ENCODE data around the gene SGMS1. TPM values are rescaled to one million over a fixed set of nuclear protein-coding genes. Genes with fewer than 3 reads are reported as not detected.

Gene SGMS1
- total RNA-seq, 1 donor, result 68.0 TPM

DNA sequence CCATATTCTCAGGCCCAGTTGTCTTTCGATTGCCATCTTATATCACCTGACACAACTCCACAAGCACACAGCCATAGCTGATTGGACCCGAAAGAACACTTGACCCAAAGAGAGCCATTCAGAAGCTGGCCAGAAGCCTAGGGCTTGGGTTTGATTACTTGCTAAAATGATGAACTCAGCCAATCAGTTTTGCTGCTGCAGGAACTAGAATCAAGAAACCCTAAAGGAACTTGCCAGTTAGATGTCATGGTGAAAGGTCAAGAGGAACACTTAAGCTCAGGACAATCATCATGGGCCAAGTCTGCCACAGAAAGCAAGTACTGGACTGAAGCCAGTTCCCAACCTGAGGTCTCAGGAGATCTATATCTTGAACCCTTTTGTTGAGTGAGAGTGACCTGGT lies 150.0 kb downstream of the SGMS1 start:
- no peaks in the 10 kb centered on the region for H3K27me3 ChIP-seq (ENCODE audit: insufficient read depth, low read length)
- no peaks in the 10 kb centered on the region for H3K9me3 ChIP-seq (ENCODE audit: low read depth, low read length)
- peaks cover 19% of the 10 kb centered on the region for H3K4me1 ChIP-seq (ENCODE audit: insufficient read depth, low read length)
- H4K20me1 ChIP-seq (ENCODE audit: insufficient read depth, low read length), result no peaks in the 10 kb centered on the region
- no peaks in the 10 kb centered on the region for H3K79me2 ChIP-seq (ENCODE audit: insufficient read depth, low read length)
- no peak for DNase-seq (ENCODE audit: insufficient read length, low spot score, missing footprints)
- no peak overlapping the region for H3K4me2 ChIP-seq (ENCODE audit: insufficient read depth, low read length)
- no peak overlapping the region for H3K27ac ChIP-seq (ENCODE audit: low read depth, low read length)
- no peak overlapping the region for H3K4me3 ChIP-seq (ENCODE audit: insufficient read depth, low read length)
- no peak overlapping the region for H2AFZ ChIP-seq (ENCODE audit: low read length)
- TF ChIP-seq, protein P1, sequence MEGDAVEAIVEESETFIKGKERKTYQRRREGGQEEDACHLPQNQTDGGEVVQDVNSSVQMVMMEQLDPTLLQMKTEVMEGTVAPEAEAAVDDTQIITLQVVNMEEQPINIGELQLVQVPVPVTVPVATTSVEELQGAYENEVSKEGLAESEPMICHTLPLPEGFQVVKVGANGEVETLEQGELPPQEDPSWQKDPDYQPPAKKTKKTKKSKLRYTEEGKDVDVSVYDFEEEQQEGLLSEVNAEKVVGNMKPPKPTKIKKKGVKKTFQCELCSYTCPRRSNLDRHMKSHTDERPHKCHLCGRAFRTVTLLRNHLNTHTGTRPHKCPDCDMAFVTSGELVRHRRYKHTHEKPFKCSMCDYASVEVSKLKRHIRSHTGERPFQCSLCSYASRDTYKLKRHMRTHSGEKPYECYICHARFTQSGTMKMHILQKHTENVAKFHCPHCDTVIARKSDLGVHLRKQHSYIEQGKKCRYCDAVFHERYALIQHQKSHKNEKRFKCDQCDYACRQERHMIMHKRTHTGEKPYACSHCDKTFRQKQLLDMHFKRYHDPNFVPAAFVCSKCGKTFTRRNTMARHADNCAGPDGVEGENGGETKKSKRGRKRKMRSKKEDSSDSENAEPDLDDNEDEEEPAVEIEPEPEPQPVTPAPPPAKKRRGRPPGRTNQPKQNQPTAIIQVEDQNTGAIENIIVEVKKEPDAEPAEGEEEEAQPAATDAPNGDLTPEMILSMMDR (IDR thresholded peaks at IDR 0.05; ENCODE audit: extremely low read depth, low read depth, low read length), result no peak
- H3K36me3 ChIP-seq (ENCODE audit: insufficient read depth, low read length), result no peaks in the 10 kb centered on the region

DNA sequence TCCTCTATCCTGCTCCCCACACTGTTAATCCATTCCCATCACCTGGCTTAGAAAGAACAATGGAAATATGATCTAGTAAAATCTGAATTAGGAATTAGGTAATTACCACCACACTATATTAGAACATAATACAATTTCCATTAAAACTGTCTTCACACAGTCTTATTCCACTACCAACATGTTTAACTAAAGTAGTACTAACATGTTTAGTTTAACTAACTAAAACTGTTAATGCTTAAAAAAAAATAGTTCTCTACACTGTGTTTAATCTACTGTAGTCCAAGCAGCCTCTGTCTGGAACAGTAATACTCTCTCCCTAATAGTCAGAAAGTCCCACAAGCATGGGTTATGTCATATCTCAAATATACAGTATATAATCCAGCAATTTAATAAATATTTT lies 150.8 kb downstream of the SGMS1 start:
- DNase-seq (ENCODE audit: insufficient read length, low spot score, missing footprints), result no peak
- TF ChIP-seq, protein P1 (IDR thresholded peaks at IDR 0.05; ENCODE audit: extremely low read depth, low read depth, low read length), result no peak
- Histone ChIP-seq H3K4me2 (ENCODE audit: insufficient read depth, low read length) (no peak overlapping the region), H3K4me1 (ENCODE audit: insufficient read depth, low read length) (peaks cover 20% of the 10 kb centered on the region), H2AFZ (ENCODE audit: low read length) (no peak overlapping the region), H3K27me3 (ENCODE audit: insufficient read depth, low read length) (no peaks in the 10 kb centered on the region), H3K9me3 (ENCODE audit: low read depth, low read length) (no peaks in the 10 kb centered on the region), H3K4me3 (ENCODE audit: insufficient read depth, low read length) (no peak overlapping the region), H3K27ac (ENCODE audit: low read depth, low read length) (no peak overlapping the region), H4K20me1 (ENCODE audit: insufficient read depth, low read length) (no peaks in the 10 kb centered on the region), H3K79me2 (ENCODE audit: insufficient read depth, low read length) (no peaks in the 10 kb centered on the region), H3K36me3 (ENCODE audit: insufficient read depth, low read length) (no peaks in the 10 kb centered on the region)

DNA sequence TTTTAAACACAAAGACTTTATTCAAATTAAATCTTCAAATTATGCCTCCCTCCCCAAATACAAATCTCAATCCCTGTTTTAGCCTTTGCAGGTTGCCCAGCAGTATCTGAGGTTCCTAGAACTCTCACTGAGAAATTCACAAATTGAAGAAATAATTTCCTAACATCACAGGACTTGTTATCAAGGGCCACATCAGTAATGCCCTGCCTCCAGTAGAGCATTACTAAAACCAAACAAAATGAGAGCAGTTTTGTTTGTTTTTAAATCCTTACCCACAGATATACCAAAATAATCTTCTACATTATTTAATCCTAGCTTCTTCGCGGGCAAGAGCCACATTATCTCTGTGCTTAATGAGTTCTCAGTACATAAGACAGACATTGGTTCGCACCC lies 152.2 kb downstream of the SGMS1 start:
- Histone ChIP-seq H4K20me1 (ENCODE audit: insufficient read depth, low read length) (no peaks in the 10 kb centered on the region), H3K36me3 (ENCODE audit: insufficient read depth, low read length) (no peaks in the 10 kb centered on the region), H3K27ac (ENCODE audit: low read depth, low read length) (no peak overlapping the region), H3K79me2 (ENCODE audit: insufficient read depth, low read length) (no peaks in the 10 kb centered on the region), H3K4me2 (ENCODE audit: insufficient read depth, low read length) (no peak overlapping the region), H2AFZ (ENCODE audit: low read length) (no peak overlapping the region), H3K9me3 (ENCODE audit: low read depth, low read length) (no peaks in the 10 kb centered on the region), H3K4me1 (ENCODE audit: insufficient read depth, low read length) (peaks cover 20% of the 10 kb centered on the region), H3K4me3 (ENCODE audit: insufficient read depth, low read length) (no peak overlapping the region), H3K27me3 (ENCODE audit: insufficient read depth, low read length) (no peaks in the 10 kb centered on the region)
- DNase-seq (ENCODE audit: insufficient read length, low spot score, missing footprints), result no peak
- TF ChIP-seq, protein P1 (IDR thresholded peaks at IDR 0.05; ENCODE audit: extremely low read depth, low read depth, low read length), result no peak

DNA sequence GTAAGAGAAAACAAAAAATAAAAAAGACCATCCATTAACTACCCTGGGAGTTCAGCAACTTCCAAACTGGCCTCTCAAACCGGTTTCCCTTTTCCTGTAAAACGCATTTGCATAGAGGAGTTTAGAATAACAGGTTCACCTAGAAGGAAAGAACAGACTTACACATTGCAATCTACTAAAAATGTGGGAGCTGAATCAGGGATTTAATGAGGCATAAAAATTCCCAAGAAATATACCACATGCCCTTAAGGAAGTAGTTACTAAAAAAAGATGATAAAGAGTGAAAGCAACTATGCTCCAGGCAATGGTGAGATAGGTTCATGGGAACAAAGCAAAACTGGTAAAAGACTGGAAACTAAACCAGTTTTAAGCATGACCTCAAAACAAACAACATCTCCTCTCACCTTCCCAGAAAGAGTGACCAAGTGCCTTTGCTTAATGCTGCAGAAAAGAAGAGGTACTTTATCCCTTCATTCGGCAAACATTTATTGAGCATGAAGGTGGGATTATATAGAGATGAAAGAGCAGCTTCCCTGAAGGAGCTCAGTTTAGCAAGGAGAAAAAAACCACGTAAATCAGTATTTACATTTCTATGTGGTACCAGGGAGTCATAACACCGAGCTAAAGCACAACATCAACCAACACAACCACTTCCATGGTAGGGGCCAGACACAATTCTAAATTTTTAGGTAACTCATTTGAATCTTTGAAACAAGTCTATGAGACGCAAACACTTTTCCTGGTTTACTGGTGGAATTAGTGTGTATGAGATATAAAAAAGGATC lies 152.8 kb downstream of the SGMS1 start:
- Histone ChIP-seq H3K4me3 (ENCODE audit: insufficient read depth, low read length) (no peak overlapping the region), H3K4me1 (ENCODE audit: insufficient read depth, low read length) (peaks cover 20% of the 10 kb centered on the region), H3K4me2 (ENCODE audit: insufficient read depth, low read length) (peak overlapping the region; percentile 19), H3K36me3 (ENCODE audit: insufficient read depth, low read length) (no peaks in the 10 kb centered on the region), H4K20me1 (ENCODE audit: insufficient read depth, low read length) (no peaks in the 10 kb centered on the region), H3K9me3 (ENCODE audit: low read depth, low read length) (no peaks in the 10 kb centered on the region), H3K79me2 (ENCODE audit: insufficient read depth, low read length) (no peaks in the 10 kb centered on the region), H3K27ac (ENCODE audit: low read depth, low read length) (no peak overlapping the region), H2AFZ (ENCODE audit: low read length) (no peak overlapping the region), H3K27me3 (ENCODE audit: insufficient read depth, low read length) (no peaks in the 10 kb centered on the region)
- no peak for DNase-seq (ENCODE audit: insufficient read length, low spot score, missing footprints)
- TF ChIP-seq, protein P1 (IDR thresholded peaks at IDR 0.05; ENCODE audit: extremely low read depth, low read depth, low read length), result no peak
